DMS79 treated with DMSO at 0.1 percent for 48 hours (cell line): ENCODE results near the gene ZNF669.

Experiments
- DNase-seq: peaks from one replicate; lab custom pipeline; 2025; lab: John Stamatoyannopoulos, UW

ZNF669 gene

GRCh38 chr1:247064304-247064703 lies 39.9 kb downstream of the ZNF669 start:
- no peak for DNase-seq

GRCh38 chr1:247060771-247061170 lies 43.4 kb downstream of the ZNF669 start:
- DNase-seq: no peak

GRCh38 chr1:247056071-247056470 lies 48.1 kb downstream of the ZNF669 start:
- DNase-seq: no peak

- no peak for DNase-seq
Measured at GRCh38 chr1:247054992-247055415, 49.2 kb downstream of the ZNF669 start.
